ENCODE measurements around the gene PIP4K2C.
A peak's percentile ranks its signal among the peaks of the same experiment; 100 is the strongest.
"Not testable (repeated sequence)": the region's sequence is repeated elsewhere in the genome, so short reads cannot be mapped to it uniquely, and the experiment has no call there.

The PIP4K2C gene

GRCh38 chr12:57623811-57624390, 32.9 kb downstream of the PIP4K2C start:
- no peak for DNase-seq

DNA sequence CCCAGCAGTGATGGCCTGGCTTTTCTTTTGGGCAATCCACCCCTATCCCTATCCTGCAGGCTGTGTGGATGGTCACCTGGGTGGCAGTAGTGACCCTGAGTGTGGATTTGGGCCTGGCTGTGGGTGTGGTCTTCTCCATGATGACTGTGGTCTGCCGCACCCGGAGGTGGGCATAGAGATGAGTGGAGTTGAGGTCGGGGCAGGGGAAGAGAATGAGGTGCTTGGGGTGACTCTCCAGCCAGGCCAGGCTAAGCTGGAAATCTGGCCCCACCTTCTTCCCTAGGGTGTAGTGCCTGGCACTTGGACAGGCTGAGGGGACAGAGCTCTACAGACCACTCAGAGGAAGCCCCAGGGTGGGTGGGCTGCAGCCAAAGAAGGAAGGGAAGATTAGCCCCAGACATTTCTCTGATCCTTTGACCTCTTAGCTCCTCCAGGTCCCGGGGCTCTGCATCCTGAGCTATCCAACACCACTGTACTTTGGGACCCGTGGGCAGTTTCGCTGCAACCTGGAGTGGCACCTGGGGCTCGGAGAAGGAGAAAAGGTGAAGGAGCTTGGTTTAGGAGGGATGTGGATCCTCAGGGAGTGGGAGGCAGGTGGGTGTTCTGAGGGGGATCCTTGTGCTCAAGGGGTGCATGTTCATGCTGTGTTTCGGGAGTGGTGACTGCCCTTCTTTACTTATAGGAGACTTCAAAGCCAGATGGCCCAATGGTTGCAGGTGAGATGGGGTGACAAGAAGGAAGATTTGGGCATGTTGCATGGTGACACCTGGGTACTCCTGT, 33.6 kb downstream of the PIP4K2C start:
- no peak for DNase-seq

- no peak for DNase-seq
Observed at GRCh38 chr12:57625261-57626032, 34.5 kb downstream of the PIP4K2C start.

GRCh38 chr12:57626111-57626920, 35.3 kb downstream of the PIP4K2C start:
- no peak for DNase-seq

DNA sequence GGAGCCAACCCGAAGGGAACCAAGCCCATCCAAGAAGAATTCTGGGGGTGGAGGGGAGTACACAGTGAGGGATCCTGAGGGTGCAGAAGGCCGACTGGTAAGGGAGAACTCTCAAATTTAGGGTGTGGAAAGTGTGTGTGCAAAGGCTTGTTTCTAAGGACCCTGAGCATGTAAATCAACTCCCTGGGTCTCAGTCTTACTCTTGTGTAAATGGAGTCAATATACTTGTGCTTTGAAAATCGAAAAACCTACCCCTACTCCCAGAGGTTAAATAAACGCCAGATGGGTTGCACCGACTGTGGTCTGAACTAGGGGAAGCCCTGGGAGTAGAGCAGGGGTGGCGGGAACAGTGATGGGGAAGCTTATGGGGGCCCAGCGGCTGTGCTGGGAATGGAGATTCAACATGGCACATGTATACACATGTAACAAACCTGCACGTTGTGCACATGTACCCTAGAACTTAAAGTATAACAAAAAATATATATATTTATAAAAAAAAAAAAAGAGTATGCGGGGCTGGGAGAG, 36.0 kb downstream of the PIP4K2C start:
- DNase-seq: no peak

GRCh38 chr12:57627501-57628279, 36.7 kb downstream of the PIP4K2C start:
- DNase-seq: no peak

DNA sequence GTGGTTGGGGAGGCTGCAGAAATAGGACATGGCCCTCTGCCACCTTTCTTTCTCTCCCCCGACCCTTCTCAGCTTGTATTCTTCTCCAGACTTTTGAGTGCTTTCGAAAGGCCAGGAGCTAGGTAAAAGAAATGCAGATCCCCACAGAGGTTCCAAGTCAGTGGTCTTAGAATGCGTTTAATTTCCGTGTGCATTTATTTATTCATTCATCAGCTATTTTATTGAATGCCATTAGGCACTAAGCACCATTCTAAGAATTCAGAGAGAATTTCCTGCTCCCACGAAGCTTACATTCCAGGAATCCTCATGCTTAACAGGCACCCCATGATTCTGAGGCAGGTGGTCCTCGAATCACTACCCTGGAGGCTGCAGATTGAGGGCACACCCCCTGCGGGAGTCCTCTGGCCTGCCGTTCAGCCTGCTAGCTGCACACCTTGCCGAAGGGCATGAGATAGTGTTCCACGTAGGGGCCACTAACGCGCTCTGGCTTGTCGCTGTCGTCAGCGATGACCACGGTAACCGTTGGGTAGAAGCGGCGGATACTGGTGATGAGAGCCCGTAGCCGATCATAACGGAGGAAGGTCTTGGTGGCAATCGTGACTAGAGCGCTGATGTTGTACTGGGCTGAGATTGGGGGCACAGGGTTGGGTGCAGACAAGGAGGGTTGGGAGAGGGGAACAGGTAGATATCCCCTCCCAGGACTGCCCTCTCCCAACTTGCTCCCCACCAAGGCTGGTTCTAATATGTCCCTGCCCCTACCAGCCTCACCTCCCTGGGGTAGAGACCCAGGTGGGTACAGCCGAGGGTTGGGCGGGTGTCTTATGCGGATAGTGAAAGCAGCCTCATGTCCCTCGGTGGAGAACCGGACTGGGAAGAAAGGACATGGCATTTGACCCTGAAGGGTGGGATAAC, 37.5 kb downstream of the PIP4K2C start:
- DNase-seq: no peak

DNA sequence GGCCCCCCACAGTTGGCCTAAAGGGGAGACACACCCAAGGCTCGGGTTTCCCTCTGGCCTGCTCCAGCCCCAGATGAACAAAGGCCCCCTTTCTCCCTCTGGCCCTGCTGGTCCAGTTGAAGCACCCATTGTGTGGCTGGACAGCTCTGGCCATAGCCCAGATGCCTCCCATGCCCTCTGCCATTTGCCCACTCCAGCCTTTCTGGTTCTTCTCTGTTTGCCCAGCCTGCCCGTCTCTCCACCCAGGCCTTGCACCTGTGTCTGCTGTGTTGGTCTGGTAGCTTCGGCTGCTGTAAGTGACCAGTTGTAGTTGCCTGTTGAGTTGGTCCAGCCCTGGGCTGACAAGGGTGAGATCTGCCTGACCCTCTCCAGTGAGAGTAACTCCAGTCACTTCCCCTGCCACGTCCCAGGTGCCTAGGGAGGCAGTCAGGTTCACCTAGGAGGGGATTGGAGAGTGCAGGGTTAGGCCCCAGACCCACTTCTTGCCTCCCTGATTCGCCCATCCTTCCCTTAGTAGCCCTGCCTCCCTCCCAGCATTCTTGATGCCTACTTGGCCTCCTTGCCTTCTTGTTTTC, 39.0 kb downstream of the PIP4K2C start:
- peak; percentile 62 to 66 for DNase-seq

DNA sequence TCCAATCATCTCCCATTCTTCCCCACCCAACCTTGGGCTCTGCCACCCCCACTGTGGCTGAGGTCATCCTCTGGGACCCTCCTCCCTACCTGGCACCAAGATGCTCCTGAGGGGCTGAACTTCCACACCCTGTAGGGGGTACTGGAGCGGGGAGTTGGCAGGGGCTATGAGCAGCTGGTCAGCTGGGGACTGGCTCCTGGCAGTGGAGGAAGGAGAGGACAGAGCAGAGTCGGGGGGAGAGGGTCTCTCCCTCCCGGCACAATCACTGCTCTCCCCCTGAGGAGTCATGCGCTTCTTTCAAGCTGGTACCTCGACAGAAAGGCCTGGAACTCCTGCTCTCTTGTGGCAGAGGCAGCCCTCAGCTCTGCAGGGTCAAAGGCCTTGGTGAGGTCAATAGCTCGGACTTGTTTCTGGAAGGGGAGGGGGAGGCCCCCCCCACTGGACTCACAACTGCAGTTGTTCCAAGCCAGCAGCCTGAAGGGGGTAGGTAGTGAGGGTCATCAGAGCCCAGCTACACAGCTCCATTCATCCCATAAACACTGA, 40.0 kb downstream of the PIP4K2C start:
- DNase-seq: no peak

DNA sequence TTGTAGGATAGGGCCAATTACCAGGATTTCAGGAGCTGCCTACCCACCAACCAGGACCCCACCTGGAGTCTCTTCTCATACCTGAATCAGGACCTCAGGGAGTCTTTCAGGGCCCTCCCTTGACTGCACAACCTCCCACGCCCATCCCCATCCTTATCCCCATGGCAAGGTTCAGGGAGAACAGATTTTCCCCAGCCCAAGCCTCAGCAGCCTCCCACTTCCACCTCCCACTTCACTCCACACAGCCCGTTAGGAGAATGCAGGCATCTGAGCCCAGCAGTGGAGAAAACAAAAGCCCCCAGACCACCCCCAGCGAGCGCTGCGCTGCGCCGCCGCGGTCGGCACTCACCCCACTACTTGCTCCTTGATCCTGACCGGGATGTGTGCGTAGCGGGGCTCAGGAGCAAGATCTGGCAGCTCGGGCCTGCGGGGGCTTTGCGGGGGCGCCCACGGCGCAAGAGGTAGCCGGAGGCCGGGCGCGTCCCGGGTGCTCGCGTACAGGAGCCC, 40.6 kb downstream of the PIP4K2C start:
- no peak for DNase-seq

DNA sequence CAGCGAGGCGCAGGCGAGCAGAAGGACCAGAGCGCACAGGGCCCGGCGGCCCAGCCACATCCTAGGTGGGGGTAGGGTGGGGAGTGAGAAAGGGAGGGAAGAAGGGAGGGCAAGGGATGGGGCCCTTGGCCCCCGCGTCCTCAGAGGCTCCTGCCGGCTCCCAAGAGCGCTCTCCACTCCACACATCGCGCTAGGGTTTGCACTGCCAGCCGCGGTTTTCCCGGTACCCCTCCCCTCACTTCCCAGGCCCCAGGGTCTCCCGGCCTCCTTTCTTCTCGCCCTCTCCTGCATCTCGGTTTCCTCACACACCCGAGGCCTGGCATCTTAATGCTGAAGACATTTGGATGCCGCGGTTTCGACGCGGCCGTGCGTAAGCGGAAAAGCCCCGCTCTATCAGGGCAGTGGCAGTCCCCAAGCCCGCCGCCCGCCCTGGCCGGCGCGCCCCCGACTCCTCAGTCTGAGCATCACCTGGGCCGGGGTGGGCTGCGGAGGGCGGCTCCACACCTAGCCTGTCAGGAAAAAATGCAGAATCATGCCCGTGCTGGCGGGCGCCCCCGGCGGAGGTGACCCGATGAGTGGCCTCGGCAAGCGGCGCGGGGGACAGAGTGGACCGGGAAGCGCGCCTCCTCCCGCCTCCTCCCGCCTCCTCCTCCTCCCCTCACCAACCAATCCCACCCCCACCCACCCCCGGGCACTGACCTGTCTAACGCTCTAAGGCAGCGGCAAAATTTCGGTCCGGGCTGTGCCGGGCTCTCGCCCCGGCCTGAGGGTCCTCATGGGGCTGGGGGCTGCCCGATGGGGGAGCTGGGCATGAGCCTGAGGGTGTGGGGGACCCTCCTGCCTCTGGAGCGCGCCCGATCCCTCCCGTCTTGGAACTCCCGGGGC, 41.3 kb downstream of the PIP4K2C start:
- DNase-seq: no peak

DNA sequence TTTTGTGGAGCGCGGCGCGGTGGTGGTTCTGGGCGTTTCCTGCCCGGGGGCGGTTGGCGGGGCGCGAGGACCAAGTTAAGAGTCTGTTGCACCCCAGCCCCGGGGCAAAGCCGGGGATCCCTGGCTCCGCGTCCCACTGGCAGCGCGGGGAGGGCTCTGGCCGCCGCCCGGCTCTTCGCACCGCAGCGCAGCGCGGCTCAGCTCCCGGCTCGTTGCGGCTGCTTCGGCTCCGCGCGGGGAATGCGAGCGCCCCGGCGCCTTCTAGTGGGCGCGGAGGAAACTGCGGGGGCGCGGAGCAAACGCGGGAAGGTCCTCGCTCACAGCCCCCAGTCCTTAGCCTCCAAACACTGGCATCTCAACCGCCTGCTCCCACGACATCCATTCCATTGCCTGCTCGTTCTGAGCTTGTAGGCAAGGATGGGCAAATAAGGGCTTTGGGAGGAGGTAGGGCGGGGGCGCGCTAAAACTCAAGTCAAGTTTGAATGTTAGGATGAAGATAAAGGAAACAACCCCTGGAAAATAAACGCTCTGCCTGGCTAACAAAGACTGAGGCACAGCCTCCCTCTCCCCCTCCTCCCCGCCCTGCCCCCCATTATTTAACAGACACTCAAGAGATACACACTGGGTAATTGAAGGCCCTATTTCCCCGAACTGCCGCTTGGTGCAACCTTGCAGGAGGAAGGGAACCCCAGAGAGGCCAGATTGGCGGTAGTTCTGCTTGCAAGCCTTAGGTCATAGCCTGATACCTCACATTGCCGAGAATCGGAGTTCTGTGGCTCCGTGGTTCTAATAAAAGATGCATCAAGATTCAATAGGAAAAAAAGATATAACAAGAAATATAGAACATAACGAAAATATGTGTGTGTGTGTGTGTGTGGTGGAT, 42.2 kb downstream of the PIP4K2C start, which contains the start of gene B4GALNT1:
B4GALNT1 (minus strand) TSS at position 244 of the 883 bp plus-strand sequence. CDS start 1,069 bp downstream, outside the sequence.
- peak; percentile 40 to 52 for DNase-seq

DNA sequence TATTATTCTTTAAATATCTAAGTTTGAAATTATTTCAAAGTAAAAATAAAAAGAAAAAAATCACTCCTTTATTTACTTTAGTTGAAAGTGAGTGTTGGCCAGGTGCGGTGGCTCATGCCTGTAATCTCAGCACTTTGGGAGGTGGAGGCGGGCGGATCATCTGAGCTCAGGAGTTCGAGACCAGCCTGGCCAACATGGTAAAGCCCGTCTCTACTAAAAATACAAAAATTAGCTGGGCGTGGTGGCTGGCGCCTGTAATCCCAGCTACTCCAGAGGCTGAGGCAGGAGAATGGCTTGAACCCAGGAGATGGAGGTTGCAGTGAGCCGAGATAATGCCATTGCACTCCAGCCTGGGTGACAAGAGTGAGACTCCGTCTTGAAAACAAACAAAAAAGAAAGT, 45.7 kb downstream of the PIP4K2C start:
- DNase-seq: not testable (repeated sequence)

- no peak for DNase-seq
Observed at GRCh38 chr12:57637364-57637763, 46.4 kb downstream of the PIP4K2C start.

DNA sequence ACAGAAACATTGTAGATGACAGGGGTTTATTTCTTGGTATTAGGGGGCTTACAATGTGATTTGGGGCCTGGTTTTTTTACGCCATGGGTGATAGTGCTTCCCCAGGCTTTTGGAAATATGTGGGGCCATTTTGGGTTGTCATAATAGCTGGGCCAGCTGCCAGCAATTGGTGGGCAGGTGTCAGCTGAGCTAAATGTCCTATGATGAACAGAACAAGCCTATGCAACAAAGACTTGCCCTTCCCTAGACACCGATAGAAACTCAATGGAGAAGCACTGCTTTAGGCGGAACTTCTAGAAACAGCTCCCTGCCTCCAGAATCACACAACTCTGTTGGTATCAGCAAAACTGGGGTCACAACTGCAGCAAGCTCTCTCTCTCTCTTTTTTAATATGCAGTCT, 47.1 kb downstream of the PIP4K2C start:
- no peak for DNase-seq

- DNase-seq: no peak
Observed at GRCh38 chr12:57640175-57641042, 49.4 kb downstream of the PIP4K2C start.

Measured in hippocampal formation (tissue), 2 donors.